Rectal smooth muscle tissue (tissue), 1 donor: ENCODE data around the gene SRC.

Experiments used
- H3K27ac ChIP-seq: one replicate; pipeline ENCODE4 v1.7.0; 2013; ENCODE audit warnings: low read depth, low read length, inconsistent platforms
- H3K27me3 ChIP-seq: one replicate; pipeline ENCODE4 v1.7.0; 2013; ENCODE audit warnings: low read length; ENCODE audit not compliant: control insufficient read depth, insufficient read depth
- H3K36me3 ChIP-seq: one replicate; pipeline ENCODE4 v1.7.0; 2013; ENCODE audit warnings: low read length; ENCODE audit not compliant: control insufficient read depth, insufficient read depth
- H3K4me1 ChIP-seq: one replicate; pipeline ENCODE4 v1.7.0; 2013; ENCODE audit warnings: low read length; ENCODE audit not compliant: control insufficient read depth, insufficient read depth
- H3K4me3 ChIP-seq: one replicate; pipeline ENCODE4 v1.7.0; 2013; ENCODE audit warnings: low read length
- H3K9ac ChIP-seq: one replicate; pipeline ENCODE4 v1.7.0; 2013; ENCODE audit warnings: low read length

Gene SRC

DNA sequence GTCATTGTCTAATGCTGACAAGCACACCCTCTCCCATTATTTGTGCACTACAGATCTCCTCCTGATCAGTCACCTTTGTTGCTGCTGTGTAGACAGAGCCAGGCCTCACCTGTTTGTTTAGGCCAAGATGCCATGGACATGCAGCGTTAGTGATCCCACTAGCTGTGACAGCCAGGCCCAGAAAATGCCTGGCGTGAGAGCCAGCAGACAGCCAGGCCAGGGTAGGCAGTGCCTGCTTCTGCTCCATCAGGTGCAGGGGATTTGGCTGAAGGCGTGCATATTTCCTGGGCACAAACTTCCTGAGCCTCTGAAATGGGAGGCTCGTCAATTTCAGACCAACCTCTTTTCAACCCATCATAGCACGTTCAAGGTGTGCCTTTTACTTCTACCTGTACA, 29.2 kb upstream of the SRC start:
- H3K27me3 ChIP-seq, result no peaks in the 10 kb centered on the region
- no peak overlapping the region for H3K9ac ChIP-seq
- peaks cover 38% of the 10 kb centered on the region for H3K4me1 ChIP-seq
- H3K4me3 ChIP-seq, result no peak overlapping the region
- H3K36me3 ChIP-seq, result peaks cover 9% of the 10 kb centered on the region
- H3K27ac ChIP-seq, result peak overlapping the region; percentile 7

DNA sequence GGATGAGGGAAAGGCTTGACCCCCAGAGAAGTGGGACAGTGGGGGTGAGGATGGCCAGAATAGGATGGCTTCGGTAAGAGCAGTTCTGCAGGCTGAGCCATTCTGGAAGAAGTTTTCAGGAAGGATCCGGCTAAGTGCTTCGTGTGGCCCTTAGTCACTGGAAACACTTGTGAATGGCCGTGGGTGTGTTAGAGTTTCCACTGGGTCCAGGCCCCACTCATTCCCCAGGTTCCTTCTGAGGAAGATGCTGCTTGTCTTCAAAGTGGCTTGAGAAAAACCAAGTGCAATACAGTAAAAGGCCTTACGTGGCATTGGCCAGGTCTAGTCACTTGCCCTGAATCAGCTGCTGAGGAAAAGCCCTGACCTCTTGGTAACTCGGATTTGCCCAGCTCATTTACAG, 28.6 kb upstream of the SRC start:
- no peak overlapping the region for H3K4me3 ChIP-seq
- H3K4me1 ChIP-seq, result peaks cover 34% of the 10 kb centered on the region
- H3K27ac ChIP-seq, result no peak overlapping the region
- H3K9ac ChIP-seq, result no peak overlapping the region
- no peaks in the 10 kb centered on the region for H3K27me3 ChIP-seq
- H3K36me3 ChIP-seq, result peaks cover 9% of the 10 kb centered on the region

DNA sequence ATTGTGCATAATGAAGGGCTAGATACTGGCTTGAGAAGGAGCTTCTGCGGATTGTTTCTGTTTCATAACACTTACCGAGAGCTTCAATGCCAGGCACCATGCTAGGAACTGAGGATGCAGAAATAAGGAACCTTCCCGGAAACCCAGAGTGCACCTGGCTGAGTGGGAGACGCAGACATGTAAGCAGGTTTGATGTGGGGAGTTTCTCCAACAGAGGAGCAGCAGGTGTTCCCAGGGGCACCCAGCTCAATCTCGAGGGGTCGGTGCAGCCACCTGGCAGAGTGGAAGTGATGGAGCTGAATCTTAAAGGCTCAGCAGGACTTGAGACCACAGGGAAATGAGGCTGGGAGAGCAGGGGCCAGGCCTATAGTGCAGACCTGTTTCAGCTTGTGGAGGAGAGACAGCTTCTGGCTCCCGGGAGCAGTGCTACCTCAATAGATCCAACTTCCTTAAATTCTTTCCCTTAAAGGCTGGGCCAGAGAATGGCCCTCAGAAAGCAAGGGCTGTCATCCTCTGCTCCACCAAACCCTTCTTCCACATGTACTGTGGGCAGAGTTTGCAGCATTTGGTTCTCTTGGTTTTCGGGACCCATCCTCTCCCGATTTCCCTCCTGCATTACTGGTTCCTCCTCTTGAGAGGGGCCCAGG, 27.8 kb upstream of the SRC start:
- H3K4me1 ChIP-seq, result peaks cover 30% of the 10 kb centered on the region

DNA sequence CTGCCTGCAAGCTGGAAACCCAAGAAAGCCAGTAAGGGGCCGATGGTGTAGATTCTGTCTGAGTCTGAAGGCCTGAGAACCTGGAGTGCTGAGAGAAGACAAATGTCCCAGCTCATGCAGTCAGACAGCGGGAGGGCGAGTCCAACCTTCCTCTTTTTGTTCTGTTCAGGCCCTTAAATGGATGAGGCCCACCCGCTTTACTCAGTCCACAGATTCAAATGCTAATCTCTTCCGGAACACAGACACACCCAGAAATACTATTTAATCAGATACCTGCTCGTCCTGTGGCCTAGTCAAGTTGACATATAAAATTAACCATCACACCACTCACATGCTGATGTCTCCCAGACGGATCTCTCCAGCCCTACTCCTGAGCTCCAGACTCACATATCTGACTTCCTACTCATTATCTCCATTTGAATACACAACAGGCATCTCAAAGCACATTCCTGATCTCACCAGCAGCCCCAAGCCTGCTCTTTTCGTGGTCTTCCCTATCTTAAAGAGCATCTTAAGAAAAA, 26.7 kb upstream of the SRC start:
- Histone ChIP-seq H3K9ac (no peak overlapping the region), H3K27ac (no peak overlapping the region), H3K27me3 (no peaks in the 10 kb centered on the region), H3K4me3 (no peak overlapping the region), H3K36me3 (peaks cover 9% of the 10 kb centered on the region), H3K4me1 (peaks cover 23% of the 10 kb centered on the region)

More for the DNA sequence above, 27.8 kb upstream of the SRC start:
- Histone ChIP-seq H3K27me3 (no peaks in the 10 kb centered on the region), H3K27ac (no peak overlapping the region), H3K36me3 (peaks cover 9% of the 10 kb centered on the region), H3K9ac (no peak overlapping the region), H3K4me3 (no peak overlapping the region)

DNA sequence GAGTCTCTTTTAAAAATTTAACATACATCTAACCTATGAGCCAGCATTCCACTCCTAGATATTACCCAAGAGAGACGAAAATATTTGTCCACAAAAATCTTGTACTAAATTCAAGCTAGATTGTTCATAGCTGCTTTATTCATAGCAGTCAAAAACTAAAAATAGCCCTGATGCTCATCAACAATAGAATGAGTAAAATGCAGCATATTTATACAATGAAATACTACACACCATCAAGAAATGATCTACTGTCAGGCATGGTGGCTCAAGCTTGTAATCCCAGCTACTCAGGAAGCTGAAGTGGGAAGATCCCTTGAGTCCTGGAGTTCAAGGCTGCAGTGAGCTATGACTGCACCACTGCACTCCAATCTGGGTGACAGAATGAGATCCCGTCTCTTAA, 22.0 kb upstream of the SRC start:
- Histone ChIP-seq H3K27ac (peak overlapping the region; percentile 1), H3K36me3 (no peaks in the 10 kb centered on the region), H3K4me1 (peaks cover 38% of the 10 kb centered on the region), H3K4me3 (no peak overlapping the region), H3K9ac (no peak overlapping the region), H3K27me3 (no peaks in the 10 kb centered on the region)

DNA sequence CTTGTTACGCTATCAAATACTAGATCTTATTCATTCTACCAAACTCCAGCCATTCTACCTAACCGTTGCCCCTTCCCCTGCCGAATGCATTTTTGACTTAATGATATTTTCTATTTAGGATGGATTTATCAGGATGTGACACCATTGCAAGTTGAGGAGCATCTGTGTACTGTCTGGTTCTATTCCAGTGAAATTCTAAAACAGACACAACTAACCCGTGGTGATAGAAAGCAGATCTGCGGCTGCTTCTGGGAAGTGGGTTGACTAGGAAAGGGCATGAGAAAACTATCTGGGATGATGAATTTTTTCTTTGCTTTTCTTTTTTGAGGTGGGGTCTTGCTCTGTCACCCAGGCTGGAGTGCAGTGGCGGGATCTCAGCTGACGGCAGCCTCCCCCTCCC, 20.7 kb upstream of the SRC start:
- Histone ChIP-seq H3K9ac (no peak overlapping the region), H3K4me3 (no peak overlapping the region), H3K27ac (peak overlapping the region; percentile 80), H3K36me3 (no peaks in the 10 kb centered on the region), H3K4me1 (peaks cover 35% of the 10 kb centered on the region), H3K27me3 (no peaks in the 10 kb centered on the region)

DNA sequence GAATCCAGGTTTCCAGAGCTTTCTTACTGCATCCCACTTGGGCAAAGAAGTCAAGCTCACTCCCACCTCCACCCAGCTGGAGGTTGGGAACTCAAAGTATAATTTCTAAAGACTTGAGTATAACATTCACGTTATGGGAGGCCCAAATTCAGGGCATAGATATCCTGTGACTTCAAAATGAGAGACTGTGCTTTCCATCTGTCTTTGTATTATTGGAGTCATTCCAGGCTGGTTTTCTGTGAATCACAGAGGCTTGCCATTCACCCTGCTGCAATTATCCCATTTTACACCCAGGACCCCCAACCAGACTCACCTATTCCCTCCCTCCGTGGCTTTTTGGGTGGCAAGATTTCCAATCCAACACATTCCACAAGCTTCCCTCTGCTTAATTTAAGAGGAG, 19.3 kb upstream of the SRC start:
- Histone ChIP-seq H3K36me3 (no peaks in the 10 kb centered on the region), H3K27ac (peak overlapping the region; percentile 83), H3K4me3 (no peak overlapping the region), H3K9ac (no peak overlapping the region), H3K27me3 (no peaks in the 10 kb centered on the region), H3K4me1 (peaks cover 40% of the 10 kb centered on the region)

DNA sequence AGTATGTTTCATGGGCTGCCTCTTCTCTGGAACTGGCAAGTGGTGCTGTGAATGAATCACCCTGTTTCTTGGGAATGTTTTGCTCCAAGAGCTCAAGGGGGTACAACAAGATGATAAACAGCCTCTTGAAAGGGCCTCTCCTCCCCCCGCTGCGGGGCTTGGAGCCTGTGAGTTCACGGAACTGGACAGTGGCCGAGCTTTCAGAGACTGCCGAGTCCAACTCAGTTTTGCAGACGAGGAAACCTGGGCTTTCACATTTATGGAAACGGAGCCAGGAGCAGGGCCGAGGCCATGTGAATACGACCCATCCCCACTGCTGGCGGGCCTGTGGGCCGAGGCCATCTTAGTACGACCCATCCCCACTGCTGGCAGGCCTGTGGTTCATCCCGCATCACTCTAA, 18.2 kb upstream of the SRC start:
- Histone ChIP-seq H3K36me3 (no peaks in the 10 kb centered on the region), H3K27me3 (no peaks in the 10 kb centered on the region), H3K4me3 (no peak overlapping the region), H3K9ac (no peak overlapping the region), H3K27ac (peak overlapping the region; percentile 90), H3K4me1 (peaks cover 47% of the 10 kb centered on the region)

DNA sequence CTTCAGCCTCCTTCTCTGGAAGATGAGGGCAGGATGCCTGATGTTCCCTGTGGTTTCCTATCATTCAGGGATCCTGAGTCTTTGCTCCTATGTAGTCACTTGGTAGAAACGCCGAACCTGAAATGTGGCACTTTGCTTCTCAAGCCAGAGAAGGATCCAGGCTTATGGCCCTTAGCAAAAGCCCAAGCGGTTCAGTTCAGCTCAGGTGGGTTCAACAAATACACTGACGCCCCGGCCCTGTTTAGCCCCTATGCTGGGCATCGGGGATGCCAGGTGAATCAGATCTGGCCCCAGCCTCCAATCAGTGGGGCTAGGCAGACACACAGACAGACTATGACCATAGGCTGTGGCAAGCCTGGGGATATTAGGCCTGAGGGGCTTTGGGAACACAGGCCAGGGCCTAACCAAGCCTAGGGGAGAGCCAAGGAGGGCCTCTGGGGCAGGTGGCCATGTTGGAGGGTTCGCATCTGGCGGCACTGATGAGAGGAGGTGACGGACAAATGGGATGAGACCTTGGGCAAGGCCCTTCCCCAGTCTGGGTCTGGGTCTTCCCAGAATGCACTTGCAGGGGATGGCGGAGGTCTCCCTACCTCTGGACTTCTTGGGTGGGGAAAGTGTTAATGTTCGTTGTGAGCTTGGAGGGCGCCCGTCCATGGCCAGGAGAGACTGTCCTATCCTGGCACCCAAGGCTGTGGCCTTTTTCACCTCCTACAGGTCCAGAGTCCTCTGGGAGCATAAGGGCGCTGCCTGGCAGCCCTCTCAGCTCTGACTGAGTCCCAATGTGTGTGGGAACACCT, 17.6 kb upstream of the SRC start:
- Histone ChIP-seq H3K9ac (no peak overlapping the region), H3K36me3 (no peaks in the 10 kb centered on the region), H3K27ac (peak overlapping the region; percentile 90), H3K4me3 (no peak overlapping the region), H3K27me3 (no peaks in the 10 kb centered on the region), H3K4me1 (peaks cover 47% of the 10 kb centered on the region)

DNA sequence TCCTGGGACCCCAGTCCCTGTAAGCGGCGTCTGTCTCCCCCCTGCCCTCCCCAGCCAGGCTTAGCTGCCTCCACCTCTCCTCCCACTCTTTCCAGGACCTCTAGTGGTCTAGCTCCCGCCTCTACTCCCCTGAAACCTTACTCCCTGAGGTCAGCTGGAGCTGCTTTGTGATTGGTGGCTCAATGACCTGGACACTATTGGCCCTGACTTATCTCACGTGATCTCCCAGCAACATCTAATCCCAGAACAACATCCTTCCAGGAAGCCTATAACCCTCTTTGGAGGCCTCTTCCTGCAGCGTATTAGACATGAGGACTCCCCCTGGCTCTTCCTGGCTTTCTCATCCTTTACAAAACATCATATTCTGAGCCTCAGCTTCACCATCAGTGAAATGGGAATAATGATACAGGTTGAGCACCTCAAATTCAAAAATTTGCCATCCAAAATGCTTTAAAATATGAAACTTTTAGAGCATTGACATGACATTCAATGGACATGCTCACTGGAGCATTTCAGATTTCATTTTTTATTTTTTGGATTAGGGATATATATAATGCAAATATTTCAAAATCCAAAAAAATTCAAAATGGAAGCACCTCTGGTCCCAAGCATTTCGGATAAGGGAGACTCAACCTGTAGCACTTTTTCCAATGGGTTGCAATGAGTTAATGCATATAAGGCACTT, 16.3 kb upstream of the SRC start:
- Histone ChIP-seq H3K4me3 (no peak overlapping the region), H3K9ac (no peak overlapping the region), H3K4me1 (peaks cover 44% of the 10 kb centered on the region), H3K27ac (no peak overlapping the region), H3K27me3 (no peaks in the 10 kb centered on the region), H3K36me3 (no peaks in the 10 kb centered on the region)

DNA sequence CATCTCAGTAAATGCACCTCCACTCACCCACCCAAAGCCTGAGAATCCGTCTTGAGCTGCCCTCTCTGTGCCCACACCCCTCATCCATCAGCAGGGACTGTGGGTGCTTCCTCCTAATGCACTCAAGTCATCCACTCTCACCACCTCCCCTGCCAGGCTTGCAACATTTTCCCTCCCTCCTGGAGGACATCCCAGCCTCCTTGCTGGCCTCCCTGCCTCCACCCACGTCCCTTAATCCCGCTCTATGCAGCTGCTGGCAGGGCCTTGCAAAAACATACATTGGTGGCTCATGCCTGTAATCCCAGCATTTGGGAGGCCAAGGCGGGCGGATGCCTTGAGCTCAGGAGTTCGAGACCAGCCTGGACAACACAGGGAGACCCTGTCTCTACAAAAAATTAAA, 15.6 kb upstream of the SRC start:
- H3K27me3 ChIP-seq, result no peaks in the 10 kb centered on the region
- H3K27ac ChIP-seq, result no peak overlapping the region
- no peak overlapping the region for H3K4me3 ChIP-seq
- peaks cover 37% of the 10 kb centered on the region for H3K4me1 ChIP-seq
- H3K36me3 ChIP-seq, result no peaks in the 10 kb centered on the region
- H3K9ac ChIP-seq, result no peak overlapping the region

DNA sequence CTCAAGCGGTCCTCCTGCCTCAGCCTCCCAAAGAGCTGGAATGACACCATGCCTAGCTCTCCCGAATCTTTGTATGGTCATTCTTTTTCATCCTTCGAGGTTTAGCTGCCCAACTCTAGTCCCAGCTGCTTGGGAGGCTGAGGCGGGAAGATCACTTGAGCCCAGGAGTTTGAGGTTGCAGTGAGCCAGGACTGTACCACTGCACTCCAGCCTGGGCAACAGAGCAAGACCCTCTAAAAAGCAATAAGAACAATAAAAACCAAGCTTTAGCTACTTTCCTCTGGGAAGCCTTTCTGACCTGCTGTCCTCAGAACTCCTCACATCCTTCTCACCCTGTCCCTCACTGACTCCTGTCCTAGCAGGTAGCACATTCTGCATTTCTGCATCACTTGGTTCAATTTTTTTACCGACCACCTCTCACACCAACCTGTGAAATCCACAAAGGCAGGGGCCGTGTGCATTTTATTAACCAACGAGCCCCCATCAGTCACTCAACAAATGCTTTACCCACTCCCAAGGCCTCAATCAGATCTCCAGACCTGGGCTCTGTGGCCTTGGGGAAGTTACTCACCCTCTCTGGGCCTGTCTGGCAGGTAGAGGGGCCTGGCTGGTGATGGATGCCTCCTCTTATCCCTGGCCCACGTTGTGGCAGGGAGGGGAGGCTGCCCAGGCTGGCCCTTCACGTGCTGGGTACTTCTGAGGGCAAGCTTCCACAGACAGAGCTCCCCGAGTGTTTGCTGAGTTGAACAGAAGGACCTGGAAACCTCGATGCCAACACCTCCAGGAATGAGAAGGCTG, 14.7 kb upstream of the SRC start:
- Histone ChIP-seq H3K9ac (no peak overlapping the region), H3K27ac (peak overlapping the region; percentile 73), H3K4me1 (peaks cover 37% of the 10 kb centered on the region), H3K36me3 (no peaks in the 10 kb centered on the region), H3K4me3 (no peak overlapping the region), H3K27me3 (no peaks in the 10 kb centered on the region)
